Liver (tissue), 9 donors: Measurements from ENCODE around the gene CORO2B. TPM values are rescaled to one million over a fixed set of nuclear protein-coding genes. Genes with fewer than 3 reads are reported as not detected.

ENCODE experiments used
- DNase-seq: peaks from one replicate; pipeline ENCODE4 v3.0.0-alpha.2; 2017; ENCODE audit warnings: low spot score
- H3K27ac ChIP-seq, 2 donors: one replicate each; pipeline ENCODE4 v1.7.0; 2013; ENCODE audit warnings: inconsistent platforms in 2 of 2, low read length in 2 of 2, control low read depth in 1 of 2, low read depth in 1 of 2, mild to moderate bottlenecking in 1 of 2
- H3K27me3 ChIP-seq, 4 donors: one replicate each; pipeline versions ENCODE4 v1.6.1 to v1.7.0; 2013; ENCODE audit warnings: low read length in 3 of 4, inconsistent platforms in 1 of 4, mild to moderate bottlenecking in 1 of 4, moderate library complexity in 1 of 4; ENCODE audit not compliant: control insufficient read depth in 4 of 4, insufficient read depth in 4 of 4
- H3K36me3 ChIP-seq, 4 donors: one replicate each; pipeline versions ENCODE4 v1.6.1 to v1.7.0; 2013; ENCODE audit warnings: low read length in 3 of 4, mild to moderate bottlenecking in 3 of 4, low read depth in 1 of 4, moderate library complexity in 1 of 4; ENCODE audit not compliant: control insufficient read depth in 4 of 4, insufficient read depth in 3 of 4
- H3K4me1 ChIP-seq, 4 donors: one replicate each; pipeline versions ENCODE4 v1.6.1 to v1.7.0; 2013; ENCODE audit warnings: low read length in 3 of 4, mild to moderate bottlenecking in 3 of 4, moderate library complexity in 1 of 4; ENCODE audit not compliant: control insufficient read depth in 4 of 4, insufficient read depth in 4 of 4
- H3K4me3 ChIP-seq, 3 donors: one replicate each; pipeline versions ENCODE4 v1.6.1 to v1.7.0; 2013; ENCODE audit warnings: low read length in 3 of 3, control low read depth in 1 of 3, low read depth in 1 of 3, mild to moderate bottlenecking in 1 of 3
- H3K9ac ChIP-seq, 2 donors: one replicate each; pipeline ENCODE4 v1.7.0; 2013; ENCODE audit warnings: low read length in 2 of 2, mild to moderate bottlenecking in 2 of 2, moderate library complexity in 2 of 2, control low read depth in 1 of 2, low read depth in 1 of 2
- H3K9me3 ChIP-seq, 4 donors: one replicate each; pipeline versions ENCODE4 v1.6.1 to v1.7.0; 2013; ENCODE audit warnings: low read length in 3 of 4; ENCODE audit not compliant: control insufficient read depth in 4 of 4
- ATF3 ChIP-seq: IDR thresholded peaks from 2 replicates; pipeline ENCODE4 v1.6.1; 2016; ENCODE audit warnings: antibody characterized with exemption
- CTCF ChIP-seq: fragments of 150-350 bp; IDR thresholded peaks from 2 replicates; pipeline ENCODE4 v1.5.1; 2017; ENCODE audit warnings: improper control_type of control experiment, low read depth, low read length; ENCODE audit not compliant: missing input control
- EGR1 ChIP-seq, 2 donors: IDR thresholded peaks; 2 replicates each; pipeline ENCODE4 v1.6.1; 2016 to 2018; ENCODE audit warnings: antibody characterized with exemption in 2 of 2, low read depth in 2 of 2
- FOXA1 ChIP-seq: IDR thresholded peaks from 2 replicates; pipeline ENCODE4 v1.6.1; 2016; ENCODE audit warnings: antibody characterized with exemption
- FOXA2 ChIP-seq: IDR thresholded peaks from 2 replicates; pipeline ENCODE4 v1.6.1; 2016; ENCODE audit warnings: antibody characterized with exemption
- GABPA ChIP-seq, 2 donors: IDR thresholded peaks in 1 of 2; conservative IDR thresholded peaks in 1 of 2; 2 replicates each; pipeline ENCODE4 v1.6.1; 2016; ENCODE audit warnings: antibody characterized with exemption in 2 of 2, mild to moderate bottlenecking in 1 of 2, moderate library complexity in 1 of 2
- HNF4A ChIP-seq, 2 donors: conservative IDR thresholded peaks; 2 replicates each; pipeline ENCODE4 v1.6.1; 2016; ENCODE audit warnings: antibody characterized with exemption in 2 of 2, mild to moderate bottlenecking in 2 of 2
- HNF4G ChIP-seq: IDR thresholded peaks from 2 replicates; pipeline ENCODE4 v1.6.1; 2016; ENCODE audit warnings: antibody characterized with exemption
- JUND ChIP-seq, 2 donors: IDR thresholded peaks; 2 replicates each; pipeline ENCODE4 v1.6.1; 2016; ENCODE audit warnings: antibody characterized with exemption in 2 of 2
- MAX ChIP-seq: IDR thresholded peaks from 2 replicates; pipeline ENCODE4 v1.6.1; 2016; ENCODE audit warnings: antibody characterized with exemption
- NR2F2 ChIP-seq: IDR thresholded peaks from 2 replicates; pipeline ENCODE4 v1.6.1; 2016; ENCODE audit warnings: antibody characterized with exemption
- RAD21 ChIP-seq, 2 donors: IDR thresholded peaks; 2 replicates each; pipeline ENCODE4 v1.6.1; 2016; ENCODE audit warnings: antibody characterized with exemption in 2 of 2, mild to moderate bottlenecking in 2 of 2
- REST ChIP-seq: IDR thresholded peaks from 2 replicates; pipeline ENCODE4 v1.6.1; 2016; ENCODE audit warnings: antibody characterized with exemption, mild to moderate bottlenecking
- RXRA ChIP-seq, 2 donors: IDR thresholded peaks; 2 replicates each; pipeline ENCODE4 v1.6.1; 2017 to 2018; ENCODE audit warnings: antibody characterized with exemption in 2 of 2, mild to moderate bottlenecking in 1 of 2
- SP1 ChIP-seq: IDR thresholded peaks from 2 replicates; pipeline ENCODE4 v1.6.1; 2018; ENCODE audit warnings: antibody characterized with exemption, mild to moderate bottlenecking
- YY1 ChIP-seq: IDR thresholded peaks from 2 replicates; pipeline ENCODE4 v1.6.1; 2016; ENCODE audit warnings: antibody characterized with exemption, mild to moderate bottlenecking
- ZBTB33 ChIP-seq: IDR thresholded peaks from 2 replicates; pipeline ENCODE4 v1.6.1; 2016; ENCODE audit warnings: antibody characterized with exemption
- WGBS: extraction: QIAGEN DNeasy Blood & Tissue Kit; methylation state at CpG from one replicate; pipeline ENCODE4 v1.1.7; 2013; 5-methylcytosine and 5-hydroxymethylcytosine counted together
- polyA plus RNA-seq, 2 donors: library from polyadenylated mRNA; stranded (reverse) in 1 of 2; unstranded in 1 of 2; fragments of 200-250 nt in 1 of 2; fragments of >200 nt in 1 of 2; fragmentation: Nextera tagmentation in 1 of 2; extraction: Ambion mirVana in 1 of 2; gene quantifications; one replicate each; pipeline versions ENCODE4 v1.2.1 to v1.2.3, GENCODE V29; 2013 to 2015
- total RNA-seq, 2 donors: library from RNA; depleted of rRNA; stranded (reverse); fragments of >200 nt; gene quantifications; one replicate each; pipeline ENCODE4 v1.2.3, GENCODE V29; 2014
- donor health status: healthy.
- donor health status: healthy.
- donor health status: healthy.
- donor health status: healthy.
- donor health status: healthy.

CORO2B gene
- total and polyA plus RNA-seq, 4 donors: 0.15 to 0.65 (median 0.52) TPM

GRCh38 chr15:68710536-68710935, 131.7 kb downstream of the CORO2B start:
- Histone ChIP-seq H3K36me3 (no peaks in the 10 kb centered on the region), H3K4me1 (no peaks in the 10 kb centered on the region), H3K4me3 (no peak overlapping the region), H3K9ac (no peak overlapping the region), H3K27me3 (no peaks in the 10 kb centered on the region), H3K9me3 (no peaks in the 10 kb centered on the region), H3K27ac (no peak overlapping the region)
- WGBS: 92% methylated on average over 16 of the region's 16 CpGs
- no peak for DNase-seq
- TF ChIP-seq RAD21 (IDR thresholded peaks at IDR 0.05) (no peak), GABPA (IDR thresholded peaks at IDR 0.05 in 1 of 2, conservative IDR thresholded peaks at IDR 0.05 in 1 of 2) (no peak), NR2F2 (no peak), RXRA (IDR thresholded peaks at IDR 0.05) (no peak), JUND (IDR thresholded peaks at IDR 0.05) (no peak), HNF4G (no peak), REST (no peak), CTCF (no peak), YY1 (no peak), HNF4A (conservative IDR thresholded peaks at IDR 0.05) (no peak), EGR1 (IDR thresholded peaks at IDR 0.05; ENCODE audit: low read depth in 2 of 2) (no peak), ATF3 (no peak), MAX (no peak), FOXA1 (no peak), ZBTB33 (no peak), FOXA2 (no peak)

GRCh38 chr15:68711406-68711805, 132.6 kb downstream of the CORO2B start:
- H3K4me1 ChIP-seq: no peaks in the 10 kb centered on the region
- DNase-seq: no peak
- H3K9me3 ChIP-seq: no peaks in the 10 kb centered on the region
- no peaks in the 10 kb centered on the region for H3K36me3 ChIP-seq
- H3K27ac ChIP-seq: no peak overlapping the region
- 90% methylated on average over 10 of the region's 10 CpGs for WGBS
- no peak overlapping the region for H3K4me3 ChIP-seq
- H3K27me3 ChIP-seq: no peaks in the 10 kb centered on the region
- H3K9ac ChIP-seq: no peak overlapping the region
- no peak for TF ChIP-seq RXRA (IDR thresholded peaks at IDR 0.05)
- TF ChIP-seq HNF4G: no peak
- no peak for TF ChIP-seq GABPA (IDR thresholded peaks at IDR 0.05 in 1 of 2, conservative IDR thresholded peaks at IDR 0.05 in 1 of 2)
- no peak for TF ChIP-seq SP1
- TF ChIP-seq ATF3: no peak
- no peak for TF ChIP-seq CTCF
- no peak for TF ChIP-seq FOXA2
- TF ChIP-seq FOXA1: no peak
- no peak for TF ChIP-seq REST
